ENCODE results near the gene NFAM1.

NFAM1 gene, protein sequence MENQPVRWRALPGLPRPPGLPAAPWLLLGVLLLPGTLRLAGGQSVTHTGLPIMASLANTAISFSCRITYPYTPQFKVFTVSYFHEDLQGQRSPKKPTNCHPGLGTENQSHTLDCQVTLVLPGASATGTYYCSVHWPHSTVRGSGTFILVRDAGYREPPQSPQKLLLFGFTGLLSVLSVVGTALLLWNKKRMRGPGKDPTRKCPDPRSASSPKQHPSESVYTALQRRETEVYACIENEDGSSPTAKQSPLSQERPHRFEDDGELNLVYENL

DNA sequence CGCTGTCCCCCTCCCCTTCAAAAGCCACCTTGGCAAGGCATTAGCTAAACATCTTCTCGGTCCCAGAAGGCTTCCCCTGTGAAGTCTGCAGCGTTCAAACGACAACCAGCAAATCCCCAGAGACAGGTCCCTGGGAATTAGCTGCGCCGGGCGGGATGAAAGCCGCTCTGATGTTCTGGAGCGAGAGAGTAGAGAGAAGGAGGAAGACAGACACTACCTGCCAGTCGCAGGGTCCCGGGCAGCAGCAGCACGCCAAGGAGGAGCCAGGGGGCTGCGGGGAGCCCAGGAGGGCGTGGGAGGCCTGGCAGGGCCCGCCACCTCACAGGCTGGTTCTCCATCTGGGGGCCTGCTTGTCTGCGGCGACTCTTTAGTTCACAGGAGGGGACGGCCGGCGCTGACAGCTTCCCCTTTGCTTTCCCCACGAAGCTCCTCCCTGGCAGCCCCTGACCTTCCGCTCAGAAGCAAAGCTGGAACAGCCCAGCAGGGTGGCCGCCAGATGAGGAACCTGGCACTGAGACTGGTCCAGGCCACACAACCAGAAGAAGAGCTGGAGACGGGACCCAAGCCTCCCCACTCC is at the start of gene NFAM1:
Gene NFAM1, minus strand, starts transcription at position 384 of the 577 bp plus-strand sequence. Its CDS starts 46 bp downstream, at position 338.
- no peak for DNase-seq (ENCODE audit: low read depth in 3 of 3)

DNA sequence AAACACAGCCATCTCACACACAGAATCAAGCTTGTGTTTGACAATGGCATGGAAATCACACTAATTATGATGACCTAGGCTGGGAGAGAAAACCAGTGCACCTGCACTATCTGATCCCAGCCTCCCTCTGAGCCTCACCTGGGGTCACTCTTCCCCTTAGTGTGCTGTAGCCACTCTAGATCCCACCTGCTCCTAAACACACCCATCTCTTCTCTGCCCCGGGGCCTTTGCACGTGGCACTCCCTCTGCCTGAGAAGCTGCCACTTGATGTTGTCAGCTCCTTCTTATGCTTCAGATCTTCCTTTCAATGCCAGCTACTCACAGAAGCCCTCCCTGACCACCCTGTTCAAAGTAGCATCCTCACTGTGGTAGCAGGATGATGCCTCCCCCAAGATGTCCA is 42.9 kb upstream of the NFAM1 start:
- DNase-seq (ENCODE audit: low read depth in 3 of 3) = no peak

DNA sequence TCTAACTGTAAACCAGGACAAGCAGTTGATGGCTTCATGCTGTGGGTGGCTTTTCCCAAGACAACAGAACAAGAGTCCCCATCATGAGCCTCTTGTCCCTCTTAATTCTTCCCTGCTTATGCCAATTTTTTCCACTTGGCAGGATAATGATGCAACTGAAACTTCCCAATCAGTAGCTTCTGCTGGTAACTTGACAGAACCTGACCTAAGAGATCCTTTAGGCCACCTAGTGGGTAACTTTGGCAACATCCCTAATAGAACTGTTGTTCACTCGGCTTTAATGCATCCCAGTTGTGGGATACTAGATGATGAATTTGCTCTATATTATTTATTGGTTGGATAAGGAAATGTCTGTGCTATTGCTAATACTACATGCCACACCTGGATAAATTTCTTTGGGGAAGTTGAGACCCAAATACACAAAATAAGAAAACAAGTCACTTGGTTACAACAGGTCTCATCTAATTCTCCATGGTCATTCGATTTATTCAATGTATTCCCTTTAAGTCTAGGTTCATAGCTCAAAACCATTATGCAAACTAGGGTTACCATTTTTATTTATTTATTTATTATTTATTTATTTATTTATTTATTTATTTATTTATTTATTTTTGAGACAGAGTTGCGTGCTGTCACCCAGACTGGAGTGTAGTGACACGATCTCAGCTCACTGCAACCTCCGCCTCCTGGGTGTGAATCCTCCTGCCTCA is 41.4 kb upstream of the NFAM1 start:
- DNase-seq (ENCODE audit: low read depth in 3 of 3) = no peak

DNA sequence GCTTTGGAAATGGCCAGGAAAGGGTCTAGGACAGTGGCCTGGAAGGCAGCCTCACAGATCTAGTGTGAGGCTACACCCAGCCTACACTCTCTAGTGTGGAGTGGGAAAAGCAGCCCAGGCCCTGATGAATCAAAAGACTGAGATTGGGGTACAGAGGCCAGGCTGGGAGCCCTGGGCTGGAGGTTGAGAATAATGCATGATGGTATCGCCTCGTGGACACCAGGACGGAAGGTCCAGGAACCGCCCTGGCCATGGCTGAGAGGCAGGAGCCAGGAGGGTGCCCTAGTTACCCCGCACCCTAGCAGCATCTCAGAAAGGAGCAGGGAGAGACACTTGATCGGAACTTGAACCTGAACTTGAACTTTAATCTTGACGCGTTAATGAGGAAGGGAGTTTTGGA is 40.5 kb upstream of the NFAM1 start:
- DNase-seq (ENCODE audit: low read depth in 3 of 3) = no peak

DNA sequence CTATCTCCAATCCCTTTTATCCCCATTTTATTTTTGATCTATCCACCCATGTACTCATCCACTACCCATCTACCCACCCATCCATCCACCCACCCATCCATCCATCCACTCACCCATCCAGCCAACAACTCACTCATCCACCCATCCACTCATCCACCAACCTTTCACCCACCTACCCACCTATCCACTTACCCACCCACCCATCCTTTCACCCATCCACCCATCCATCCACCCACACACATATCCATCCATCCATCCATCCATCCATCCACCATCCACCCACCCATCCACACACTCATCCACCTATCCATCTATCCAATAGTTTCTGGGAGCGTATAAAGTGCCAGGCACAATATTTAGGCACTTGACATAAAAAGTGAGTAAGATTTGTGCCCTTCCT is 39.2 kb upstream of the NFAM1 start:
- no peak for DNase-seq (ENCODE audit: low read depth in 3 of 3)

DNA sequence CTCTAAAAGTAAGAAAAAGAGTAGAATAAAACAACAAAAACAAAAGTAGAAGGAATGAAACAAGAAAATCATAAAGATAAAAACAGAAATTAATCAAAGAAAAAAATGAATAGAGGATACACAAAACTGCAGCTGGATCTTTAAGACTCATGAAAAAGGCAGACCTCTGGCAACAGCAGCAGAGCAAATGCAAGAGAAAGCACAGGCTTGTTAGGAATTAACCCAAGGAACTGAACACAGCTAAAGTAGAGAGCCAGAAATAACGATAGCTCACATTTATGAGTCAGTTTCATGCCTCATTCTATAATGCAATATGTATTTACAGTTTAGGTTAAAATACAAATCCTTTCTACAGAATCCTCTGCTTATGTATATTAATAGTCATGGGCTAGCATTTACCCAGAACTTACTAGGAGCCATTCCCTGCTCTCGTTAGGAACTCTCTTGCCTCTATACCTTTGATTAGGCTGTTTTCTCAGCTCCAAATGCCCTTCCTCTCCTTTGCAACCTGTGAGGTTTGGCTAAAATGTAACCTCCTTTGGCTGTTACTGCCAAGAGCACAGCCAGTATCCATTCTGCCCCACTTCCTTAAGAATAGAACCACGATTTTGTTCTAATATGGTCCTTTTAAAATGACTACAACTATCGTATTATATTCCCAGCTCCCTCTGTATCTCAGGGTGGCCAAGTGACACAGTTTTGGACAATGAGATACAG is 38.3 kb upstream of the NFAM1 start:
- DNase-seq (ENCODE audit: low read depth in 3 of 3) = no peak

DNA sequence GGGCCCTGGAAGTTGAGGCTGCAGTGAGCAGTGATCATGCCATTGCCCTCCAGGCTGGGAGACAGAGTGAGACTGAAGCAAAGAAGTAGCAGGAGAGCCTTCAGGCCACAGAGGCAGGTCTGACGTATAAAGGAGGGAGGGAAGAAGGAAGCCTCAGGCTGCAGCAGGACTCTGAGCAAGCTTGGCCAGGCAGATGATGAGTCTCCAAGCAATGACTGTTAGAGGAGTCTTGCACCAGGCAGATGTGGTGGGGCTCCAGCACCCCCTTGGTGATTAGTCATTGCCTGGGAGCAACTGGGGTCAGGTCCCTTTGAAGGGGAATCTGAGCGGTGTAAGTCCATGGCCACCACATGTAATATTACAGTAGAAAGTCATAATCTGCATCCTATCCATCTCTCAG is 36.6 kb upstream of the NFAM1 start:
- no peak for DNase-seq (ENCODE audit: low read depth in 3 of 3)

DNA sequence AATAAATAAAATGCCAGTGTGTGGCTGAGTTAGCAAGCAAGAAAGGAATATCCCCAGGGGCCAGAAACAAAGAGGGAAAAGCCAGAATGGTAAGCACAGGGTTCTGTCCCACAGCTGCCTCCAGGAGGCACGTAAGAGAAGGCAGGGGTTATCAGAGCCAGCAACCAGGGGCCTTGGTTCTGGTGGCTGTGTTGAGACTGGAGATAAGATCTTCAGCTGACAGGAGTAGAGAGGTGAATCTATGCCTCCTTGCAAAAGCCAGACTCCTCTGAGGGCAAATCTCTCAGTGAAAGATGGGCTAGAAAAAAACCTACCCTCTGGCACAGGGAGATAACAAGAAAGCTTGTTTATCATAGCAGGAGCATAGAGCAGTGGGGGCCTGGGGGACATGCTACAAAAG is 29.8 kb upstream of the NFAM1 start:
- DNase-seq (ENCODE audit: low read depth in 3 of 3) = no peak

DNA sequence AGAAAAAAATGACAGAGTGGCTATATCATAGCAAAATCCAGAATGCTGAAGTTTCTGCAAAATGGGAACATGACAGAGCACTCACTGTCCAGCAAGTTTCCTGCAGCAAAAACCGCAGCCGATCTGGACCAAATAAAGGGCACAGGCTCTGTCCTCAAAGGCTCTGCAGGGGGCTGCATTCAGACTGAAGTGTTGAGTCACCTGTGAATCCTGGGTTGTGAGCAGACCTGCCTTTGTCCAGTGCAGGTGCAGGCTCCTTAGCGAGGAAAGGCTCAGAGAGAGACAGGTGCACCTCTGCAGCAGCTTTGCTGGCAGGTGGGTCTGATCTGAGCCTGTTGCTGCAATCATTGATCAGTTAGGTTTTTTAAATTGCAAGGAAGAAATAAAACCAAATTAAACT is 29.3 kb upstream of the NFAM1 start:
- DNase-seq (ENCODE audit: low read depth in 3 of 3) = no peak

DNA sequence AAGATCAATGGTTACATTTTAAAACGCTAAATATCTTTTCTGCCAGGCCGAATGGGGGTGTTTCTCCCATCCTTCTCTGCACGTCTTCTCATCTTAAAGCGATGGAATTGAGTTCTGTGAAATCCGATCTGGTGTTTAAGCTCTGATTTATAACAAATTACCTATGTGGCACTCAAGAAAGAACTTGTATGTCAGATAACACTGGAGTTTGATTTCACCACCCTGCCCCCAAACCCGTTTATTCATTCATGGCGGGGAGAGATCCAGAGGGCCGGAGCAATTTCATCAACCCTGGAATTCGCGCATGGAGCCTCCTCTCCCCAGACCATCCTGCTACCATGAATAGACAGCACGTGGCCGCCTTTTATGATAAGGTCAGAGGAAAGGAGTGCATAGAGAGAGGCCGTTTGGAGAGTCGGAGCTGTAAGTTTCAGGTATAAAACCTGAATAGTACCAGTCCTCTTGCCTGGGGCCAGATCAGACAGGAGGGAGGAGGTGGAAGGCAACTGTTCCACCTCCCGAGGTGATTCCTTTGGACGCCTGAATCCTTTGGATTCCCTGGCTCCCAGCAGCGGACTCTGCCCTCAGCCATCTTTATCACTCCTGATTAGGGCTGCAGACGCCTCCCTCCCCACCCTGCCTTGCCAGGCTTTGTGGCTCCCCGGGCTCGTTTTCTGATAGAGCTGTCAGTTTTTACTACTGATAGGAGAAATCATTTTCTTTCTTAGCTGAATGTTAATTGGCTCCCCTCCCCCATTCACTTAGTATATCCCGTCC is 27.3 kb upstream of the NFAM1 start:
- no peak for DNase-seq (ENCODE audit: low read depth in 3 of 3)

DNA sequence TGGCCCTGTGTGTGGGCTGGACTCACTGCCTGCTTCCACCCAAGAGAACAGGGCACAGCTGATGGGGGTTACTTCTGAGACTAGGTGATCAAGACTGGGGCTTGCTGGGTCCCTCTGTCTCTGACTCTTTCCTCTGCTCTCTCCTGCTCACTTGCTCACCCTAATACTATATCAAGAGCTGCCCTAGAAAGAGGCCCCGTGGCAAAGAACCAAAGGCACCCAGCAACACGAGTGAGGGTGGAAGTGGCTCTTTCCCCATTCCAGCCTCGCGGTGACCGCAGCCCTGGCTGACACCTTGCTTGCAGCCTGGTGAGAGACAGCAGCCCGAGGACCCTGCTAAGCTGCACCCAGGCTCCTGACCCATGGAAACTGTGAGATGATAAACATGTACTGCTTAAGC is 20.7 kb upstream of the NFAM1 start:
- no peak for DNase-seq (ENCODE audit: low read depth in 3 of 3)

DNA sequence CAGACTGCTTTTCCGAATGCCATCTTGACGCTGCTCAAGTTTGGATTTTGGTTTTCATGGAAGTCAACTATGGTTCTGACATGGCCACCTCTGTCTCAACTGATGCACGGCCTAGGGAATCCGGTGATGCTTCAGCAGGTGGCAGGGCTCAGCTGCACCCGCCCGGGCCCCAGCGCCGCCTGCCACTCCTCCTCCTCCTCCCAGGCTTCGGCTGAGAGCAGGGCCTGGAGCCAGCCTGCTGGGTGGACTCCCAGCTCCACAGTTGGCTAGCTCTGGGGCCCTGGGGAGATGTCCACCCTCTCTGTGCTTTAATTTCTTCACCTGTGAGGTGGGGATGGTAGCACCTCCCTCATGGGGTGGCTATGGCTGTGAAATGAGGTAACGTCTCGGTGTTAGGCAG is 20.3 kb upstream of the NFAM1 start:
- no peak for DNase-seq (ENCODE audit: low read depth in 3 of 3)

DNA sequence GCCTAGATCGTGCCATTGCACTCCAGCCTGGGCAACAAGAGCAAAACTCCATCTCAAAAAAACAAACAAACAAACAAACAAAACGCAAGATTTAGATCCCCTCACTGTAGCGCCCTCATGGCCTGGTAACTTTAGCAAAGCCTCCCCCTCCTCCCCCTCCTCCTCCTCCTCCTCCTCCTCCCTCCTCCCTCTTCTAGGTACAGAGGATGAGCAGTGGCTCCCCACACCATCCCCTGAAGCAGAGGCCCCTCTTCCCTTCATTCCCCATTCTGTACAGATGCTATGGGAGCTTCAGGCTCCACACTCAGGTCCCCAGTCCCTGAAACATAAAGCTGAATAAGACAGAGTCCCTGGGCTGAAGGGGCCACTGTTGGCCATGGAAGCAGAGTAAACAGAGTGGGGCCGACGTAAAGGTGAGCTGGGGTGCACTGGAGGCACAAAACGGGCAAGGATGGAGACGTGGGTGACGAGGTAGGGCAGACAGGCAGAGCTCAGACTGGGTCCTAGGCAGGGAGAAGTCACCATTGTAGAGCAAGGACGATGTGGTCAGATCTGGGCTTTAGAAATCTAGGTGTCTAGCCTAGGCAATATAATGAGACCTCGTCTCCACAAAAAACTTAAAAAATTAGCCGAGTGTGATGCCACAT is 19.4 kb upstream of the NFAM1 start:
- DNase-seq (ENCODE audit: low read depth in 3 of 3) = no peak

DNA sequence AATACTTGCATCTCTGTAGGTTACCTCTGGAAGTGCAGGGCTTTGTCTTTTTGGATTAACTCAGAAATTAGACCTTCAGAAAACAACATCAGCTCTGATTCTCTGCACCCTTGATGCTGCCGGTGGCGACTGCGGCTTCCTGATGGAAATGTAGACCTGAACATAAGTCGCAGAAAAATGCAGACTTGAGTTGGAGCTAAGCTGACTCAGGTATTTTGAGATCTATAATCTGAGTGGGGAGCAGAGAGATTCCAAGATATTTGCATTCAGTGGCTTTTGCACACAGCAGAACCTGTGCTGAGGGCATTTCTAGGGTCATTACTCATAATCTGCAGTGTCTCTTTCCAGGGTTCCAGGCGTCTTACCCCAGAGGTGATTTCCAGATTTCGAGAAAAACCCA is 18.7 kb upstream of the NFAM1 start:
- no peak for DNase-seq (ENCODE audit: low read depth in 3 of 3)

DNA sequence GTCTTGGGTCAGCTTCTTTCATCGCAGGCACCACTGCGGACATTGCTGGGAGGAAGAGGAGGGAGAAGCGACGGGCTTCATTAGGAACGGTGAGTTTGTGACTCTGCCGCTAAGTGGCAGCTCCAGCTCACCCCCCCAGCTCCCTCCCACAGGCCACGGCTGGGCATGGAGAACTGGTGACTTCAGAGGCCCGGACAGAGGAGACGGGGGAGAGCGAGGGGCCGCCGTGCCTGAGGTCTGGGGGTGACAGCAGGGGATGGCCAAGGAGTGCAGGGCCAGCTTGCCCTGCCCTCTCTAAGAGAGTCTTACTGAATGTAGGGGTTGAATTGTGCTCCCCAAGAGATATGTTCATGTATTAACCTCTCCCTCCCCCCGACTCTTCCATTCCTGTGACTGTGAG is 13.9 kb upstream of the NFAM1 start:
- DNase-seq (ENCODE audit: low read depth in 3 of 3) = no peak

DNA sequence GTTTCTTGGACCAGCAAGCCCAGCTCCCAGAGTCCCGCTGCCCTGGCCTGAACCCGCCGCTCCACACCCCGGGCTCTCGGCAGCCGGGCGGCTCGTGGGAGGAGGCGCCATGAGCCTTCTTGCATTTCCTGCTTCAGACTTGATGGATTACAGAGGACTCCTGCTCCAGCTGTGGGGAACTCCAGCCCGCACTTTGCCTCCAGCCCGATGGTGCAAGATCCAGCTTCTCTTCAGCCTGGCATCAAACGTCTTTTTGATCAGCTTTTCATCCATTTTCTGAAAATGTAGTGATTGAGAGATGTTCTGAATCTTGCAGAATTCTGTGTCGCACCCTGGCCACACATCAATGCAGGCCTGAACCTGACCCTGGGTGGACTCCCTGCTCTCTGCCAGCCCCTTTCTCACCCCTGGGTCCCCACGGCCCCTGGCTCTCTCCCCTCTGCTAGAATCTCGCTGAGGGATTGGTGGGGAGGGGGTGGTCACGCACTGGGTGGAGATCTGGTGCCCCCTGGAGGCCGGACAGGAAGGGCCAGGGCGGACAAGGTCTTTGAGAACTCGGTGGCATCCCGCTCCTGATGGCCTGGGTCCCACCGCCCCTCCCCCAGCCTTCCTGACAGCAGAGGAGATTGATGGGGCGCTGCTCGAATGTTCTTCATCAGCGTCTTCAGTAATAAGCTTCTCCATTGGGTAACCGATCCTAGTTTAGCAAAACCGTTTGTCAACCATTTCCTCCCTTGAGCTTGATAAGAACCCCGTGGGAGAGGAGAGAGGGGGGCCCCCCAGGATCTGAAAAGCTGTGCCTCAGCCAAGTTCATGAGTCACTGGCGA is 12.1 kb upstream of the NFAM1 start:
- peak; percentile 52 to 61 (median 55) for DNase-seq (ENCODE audit: low read depth in 3 of 3)

DNA sequence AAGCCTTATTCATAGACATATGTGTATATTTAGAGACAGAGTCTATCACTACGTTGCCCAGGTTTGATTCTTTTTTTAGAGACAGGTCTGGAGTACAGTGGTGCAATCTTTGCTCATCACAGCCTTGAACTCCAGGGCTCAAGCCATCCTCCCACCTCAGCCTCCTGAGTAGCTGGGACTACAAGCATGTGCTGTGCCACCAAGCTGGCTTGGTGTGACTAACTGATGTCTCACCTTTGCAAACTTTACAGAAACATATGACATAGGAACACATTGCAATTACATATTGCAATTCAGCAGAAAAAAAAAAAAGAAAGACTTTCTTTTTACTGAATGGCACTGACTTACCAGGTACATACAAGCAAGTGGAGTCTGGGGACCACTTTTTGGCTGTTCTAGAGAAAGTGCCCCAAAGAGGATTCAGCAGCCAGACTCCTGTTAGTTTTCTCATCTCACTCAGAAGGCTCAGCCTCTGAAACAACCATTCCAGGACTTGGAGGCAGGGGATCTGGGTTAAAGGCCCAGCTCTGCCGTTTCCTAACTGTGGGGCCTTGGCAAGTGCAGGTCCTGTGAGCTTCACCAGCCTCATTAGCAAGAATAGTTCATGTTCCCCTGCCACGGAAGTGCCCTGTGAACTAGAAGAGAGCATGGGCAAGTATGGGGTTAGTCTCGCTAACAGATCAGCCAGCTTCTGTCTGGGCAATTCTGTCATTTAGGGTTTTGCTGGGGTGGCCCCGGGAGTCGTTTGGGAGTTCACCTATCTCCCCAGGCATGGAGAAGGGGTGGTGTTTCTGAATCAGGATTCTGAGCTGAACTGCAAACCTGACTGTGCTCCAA is 11.3 kb upstream of the NFAM1 start:
- no peak for DNase-seq (ENCODE audit: low read depth in 3 of 3)

DNA sequence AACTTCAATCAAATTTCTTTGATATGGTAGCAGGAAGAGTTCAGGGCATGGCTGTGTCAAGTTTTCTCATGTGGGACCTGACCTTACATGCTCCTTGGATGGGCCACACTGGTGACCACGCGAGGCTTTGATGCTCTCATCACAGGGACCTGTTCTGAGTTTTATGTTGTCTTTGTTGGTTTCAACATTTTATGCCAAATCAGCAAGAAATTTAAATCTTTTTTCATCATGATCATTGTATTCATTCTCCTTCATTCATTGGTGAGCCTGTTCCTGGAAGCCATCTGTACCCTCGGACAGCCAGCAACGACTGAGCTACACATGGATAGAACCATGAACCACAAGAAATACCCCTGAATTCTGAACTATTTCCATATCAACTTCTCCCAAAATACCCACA is 10.5 kb upstream of the NFAM1 start:
- no peak for DNase-seq (ENCODE audit: low read depth in 3 of 3)

DNA sequence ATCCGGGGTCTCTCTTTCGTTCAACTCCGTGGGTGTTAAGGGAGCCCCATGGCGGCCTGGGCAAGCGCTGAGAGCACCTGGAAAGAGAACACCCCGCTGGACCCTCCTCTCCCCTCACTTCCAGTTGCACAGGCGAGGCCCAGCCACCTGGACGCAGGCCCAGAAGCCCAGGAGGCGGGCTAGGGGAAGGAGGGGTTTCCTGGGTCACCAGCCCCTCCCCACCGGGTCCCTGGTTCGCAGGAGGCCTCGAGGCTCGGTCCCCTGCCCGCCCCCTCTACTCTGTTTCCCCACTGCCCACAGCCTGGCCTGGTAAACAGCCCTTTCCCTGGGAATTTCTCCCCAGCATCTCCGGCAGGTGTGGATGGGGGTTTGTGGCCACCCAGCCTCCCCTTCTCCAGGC is 8.5 kb upstream of the NFAM1 start:
- DNase-seq (ENCODE audit: low read depth in 3 of 3) = no peak
